ENCODE measurements around the gene COL16A1.
A peak's percentile ranks its signal among the peaks of the same experiment; 100 is the strongest.

COL16A1 gene

GRCh38 chr1:31609514-31610118, 94.2 kb downstream of the COL16A1 start:
- H3K27ac ChIP-seq (ENCODE audit: low read length), result no peak overlapping the region
- H4K20me1 ChIP-seq (ENCODE audit: insufficient read depth, low read length), result no peaks in the 10 kb centered on the region
- no peak overlapping the region for H2AFZ ChIP-seq (ENCODE audit: low read length)
- H3K9me3 ChIP-seq (replicated peaks; ENCODE audit: insufficient read depth, low read length), result no peaks in the 10 kb centered on the region
- H3K4me2 ChIP-seq (ENCODE audit: low read depth, low read length), result no peak overlapping the region
- peaks cover 15% of the 10 kb centered on the region for H3K4me1 ChIP-seq (ENCODE audit: low read length)
- TF ChIP-seq EZH2phosphoT487 (IDR thresholded peaks at IDR 0.05; ENCODE audit: low read length) (no peak), EZH2 (optimal IDR thresholded peaks at IDR 0.05; ENCODE audit: low read depth, low read length) (no peak), CTCF (IDR thresholded peaks at IDR 0.05; ENCODE audit: low read length) (no peak)
- no peaks in the 10 kb centered on the region for H3K9me2 ChIP-seq (replicated peaks; ENCODE audit: insufficient read depth, low read length)
- no peak overlapping the region for H3K9ac ChIP-seq (ENCODE audit: low read length)
- no peak for DNase-seq
- no peaks in the 10 kb centered on the region for H3K36me3 ChIP-seq (replicated peaks; ENCODE audit: insufficient read depth, low read length)
- no peaks in the 10 kb centered on the region for H3K79me2 ChIP-seq (ENCODE audit: low read length)
- H3K4me3 ChIP-seq (ENCODE audit: low read length), result no peak overlapping the region
- no peaks in the 10 kb centered on the region for H3K27me3 ChIP-seq (replicated peaks; ENCODE audit: insufficient read depth, low read length)
- no peaks in the 10 kb centered on the region; the same call in 1 of the 2 replicates for H3F3A ChIP-seq (ENCODE audit: insufficient read depth, low read length)

- Histone ChIP-seq H3K9me2 (replicated peaks; ENCODE audit: insufficient read depth, low read length) (no peaks in the 10 kb centered on the region), H3K27me3 (replicated peaks; ENCODE audit: insufficient read depth, low read length) (no peaks in the 10 kb centered on the region), H3F3A (ENCODE audit: insufficient read depth, low read length) (no peaks in the 10 kb centered on the region; the same call in 1 of the 2 replicates), H3K9ac (ENCODE audit: low read length) (no peak overlapping the region), H2AFZ (ENCODE audit: low read length) (no peak overlapping the region), H4K20me1 (ENCODE audit: insufficient read depth, low read length) (no peaks in the 10 kb centered on the region), H3K79me2 (ENCODE audit: low read length) (no peaks in the 10 kb centered on the region), H3K9me3 (replicated peaks; ENCODE audit: insufficient read depth, low read length) (no peaks in the 10 kb centered on the region), H3K36me3 (replicated peaks; ENCODE audit: insufficient read depth, low read length) (no peaks in the 10 kb centered on the region), H3K4me3 (ENCODE audit: low read length) (no peak overlapping the region), H3K27ac (ENCODE audit: low read length) (no peak overlapping the region), H3K4me1 (ENCODE audit: low read length) (peaks cover 15% of the 10 kb centered on the region), H3K4me2 (ENCODE audit: low read depth, low read length) (no peak overlapping the region)
- DNase-seq, result no peak
- TF ChIP-seq CTCF (IDR thresholded peaks at IDR 0.05; ENCODE audit: low read length), result no peak
- no peak for TF ChIP-seq EZH2 (optimal IDR thresholded peaks at IDR 0.05; ENCODE audit: low read depth, low read length)
- no peak for TF ChIP-seq EZH2phosphoT487 (IDR thresholded peaks at IDR 0.05; ENCODE audit: low read length)
Measured at GRCh38 chr1:31607360-31607759, 96.5 kb downstream of the COL16A1 start.

- no peak for TF ChIP-seq EZH2 (optimal IDR thresholded peaks at IDR 0.05; ENCODE audit: low read depth, low read length)
- no peak for TF ChIP-seq EZH2phosphoT487 (IDR thresholded peaks at IDR 0.05; ENCODE audit: low read length)
- no peak for TF ChIP-seq CTCF (IDR thresholded peaks at IDR 0.05; ENCODE audit: low read length)
- H3K9me2 ChIP-seq (replicated peaks; ENCODE audit: insufficient read depth, low read length), result no peaks in the 10 kb centered on the region
- no peak overlapping the region for H3K9ac ChIP-seq (ENCODE audit: low read length)
- H3K4me1 ChIP-seq (ENCODE audit: low read length), result peaks cover 22% of the 10 kb centered on the region
- H3K36me3 ChIP-seq (replicated peaks; ENCODE audit: insufficient read depth, low read length), result no peaks in the 10 kb centered on the region
- H3K79me2 ChIP-seq (ENCODE audit: low read length), result no peaks in the 10 kb centered on the region
- H3K27ac ChIP-seq (ENCODE audit: low read length), result peak overlapping the region; percentile 42; the same call in 1 of the 2 replicates
- no peak overlapping the region for H3K4me3 ChIP-seq (ENCODE audit: low read length)
- H3K9me3 ChIP-seq (replicated peaks; ENCODE audit: insufficient read depth, low read length), result no peaks in the 10 kb centered on the region
- no peak overlapping the region for H3K4me2 ChIP-seq (ENCODE audit: low read depth, low read length)
- no peak overlapping the region for H2AFZ ChIP-seq (ENCODE audit: low read length)
- no peaks in the 10 kb centered on the region for H3K27me3 ChIP-seq (replicated peaks; ENCODE audit: insufficient read depth, low read length)
- no peaks in the 10 kb centered on the region for H4K20me1 ChIP-seq (ENCODE audit: insufficient read depth, low read length)
- DNase-seq, result peak; percentile 74
- H3F3A ChIP-seq (ENCODE audit: insufficient read depth, low read length), result no peaks in the 10 kb centered on the region; the same call in 1 of the 2 replicates
Measured at GRCh38 chr1:31605908-31606427, 97.8 kb downstream of the COL16A1 start.

Data from MM.1S (cell line).